ENCODE data around the gene IGFBP1.
"Not testable (repeated sequence)": the region's sequence is repeated elsewhere in the genome, so short reads cannot be mapped to it uniquely, and the experiment has no call there.

The IGFBP1 gene

DNA sequence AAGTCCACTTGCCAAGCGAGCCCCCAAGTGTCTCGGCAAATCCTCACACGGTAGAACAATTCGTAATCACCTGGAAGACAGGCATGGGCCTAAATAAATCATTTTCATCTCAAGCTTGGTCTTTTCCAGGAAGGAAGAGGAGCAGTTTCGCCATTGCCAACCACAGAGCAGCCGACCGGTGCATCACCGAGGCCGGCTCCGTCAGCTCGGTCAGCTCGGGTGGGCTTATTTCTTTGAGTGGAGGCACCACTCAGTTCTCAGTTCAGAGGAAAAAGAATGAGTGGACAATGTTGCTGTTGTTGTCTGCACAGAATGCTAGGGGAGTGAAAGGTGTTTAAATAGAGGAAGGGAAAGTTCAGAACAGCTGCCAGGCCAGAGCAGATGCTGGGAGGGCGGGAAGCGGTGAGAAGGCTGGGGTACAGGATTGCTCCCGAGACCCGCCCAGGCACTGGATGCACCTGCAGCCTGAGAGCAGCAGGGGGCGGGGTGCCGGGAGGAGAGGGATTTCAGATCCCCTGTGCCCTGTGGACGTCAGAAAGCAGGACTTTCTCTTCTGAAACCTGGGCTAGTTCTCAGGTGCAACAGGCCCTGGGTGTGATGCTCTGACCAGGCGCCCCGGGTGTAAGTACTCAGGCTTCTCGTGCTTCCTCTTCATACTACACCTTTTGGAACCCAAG, 50.5 kb downstream of the IGFBP1 start:
- no peak for DNase-seq (ENCODE audit: low spot score)

DNA sequence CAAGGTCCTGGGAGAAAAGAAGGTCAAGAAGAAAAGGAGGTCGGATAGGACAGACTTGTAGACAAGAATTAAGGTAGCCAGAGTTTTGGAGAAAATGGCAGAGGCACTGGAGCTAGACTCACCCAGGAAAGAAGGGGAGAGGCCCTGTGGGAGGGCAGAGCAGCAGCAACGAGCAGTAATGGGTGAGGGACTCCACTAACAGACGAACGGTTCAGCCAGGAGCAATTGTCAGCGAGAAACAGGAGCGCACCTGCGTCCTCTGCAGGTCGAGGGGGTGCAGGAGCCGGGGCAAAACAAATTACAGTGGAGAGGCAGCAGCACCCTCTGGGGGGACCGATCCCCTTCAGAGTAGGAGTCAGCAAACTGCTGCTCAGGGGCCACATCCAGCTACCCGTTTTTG, 51.3 kb downstream of the IGFBP1 start:
- DNase-seq (ENCODE audit: low spot score): no peak

DNA sequence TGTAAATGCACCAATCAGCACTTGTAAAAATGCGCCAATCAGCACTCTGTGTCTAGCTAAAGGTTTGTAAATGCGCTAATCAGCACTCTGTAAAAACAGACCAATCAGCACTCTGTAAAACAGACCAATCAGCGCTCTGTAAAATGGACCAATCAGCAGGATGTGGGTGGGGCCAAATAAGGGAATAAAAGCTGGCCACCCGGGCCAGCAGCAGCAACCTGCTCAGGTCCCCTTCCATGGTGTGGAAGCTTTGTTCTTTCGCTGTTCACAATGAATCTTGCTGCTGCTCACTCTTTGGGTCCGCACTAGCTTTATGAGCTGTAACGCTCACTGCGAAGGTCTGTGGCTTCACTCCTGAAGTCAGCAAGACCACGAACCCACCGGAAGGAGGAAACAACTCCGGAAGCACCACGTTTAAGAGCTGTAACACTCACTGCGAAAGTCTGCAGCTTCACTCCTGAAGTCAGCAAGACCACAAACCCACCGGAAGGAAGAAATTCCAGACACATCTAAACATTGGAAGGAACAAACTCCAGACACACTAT, 52.0 kb downstream of the IGFBP1 start:
- DNase-seq (ENCODE audit: low spot score): not testable (repeated sequence)

DNA sequence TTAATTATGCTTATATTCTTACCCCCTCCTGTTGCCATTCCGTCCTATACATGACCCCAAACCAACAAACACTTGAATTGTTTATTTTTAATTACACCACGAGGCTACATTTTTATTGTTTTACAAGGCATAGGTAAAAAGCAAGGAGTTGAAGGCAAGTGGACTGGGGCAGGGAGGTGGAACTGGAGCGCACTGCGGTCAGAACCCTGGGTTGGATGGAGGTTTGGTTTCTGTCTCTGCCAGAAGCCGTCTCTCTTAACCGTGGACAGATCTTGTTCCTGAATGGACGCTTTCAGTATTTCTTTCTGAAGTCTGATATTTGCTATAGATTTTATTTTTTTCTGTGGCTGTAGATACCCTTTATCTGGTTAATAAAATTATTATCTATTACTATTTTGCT, 52.7 kb downstream of the IGFBP1 start:
- no peak for DNase-seq (ENCODE audit: low spot score)

All from germinal center (tissue), 1 donor.